Measurements from ENCODE around the gene NAT8. TPM values are rescaled to one million over a fixed set of nuclear protein-coding genes. Genes with fewer than 3 reads are reported as not detected.
"Not testable (repeated sequence)": the region's sequence is repeated elsewhere in the genome, so short reads cannot be mapped to it uniquely, and the experiment has no call there.

The NAT8 gene
- total RNA-seq, 1 donor from 2014 or later = not detected

DNA sequence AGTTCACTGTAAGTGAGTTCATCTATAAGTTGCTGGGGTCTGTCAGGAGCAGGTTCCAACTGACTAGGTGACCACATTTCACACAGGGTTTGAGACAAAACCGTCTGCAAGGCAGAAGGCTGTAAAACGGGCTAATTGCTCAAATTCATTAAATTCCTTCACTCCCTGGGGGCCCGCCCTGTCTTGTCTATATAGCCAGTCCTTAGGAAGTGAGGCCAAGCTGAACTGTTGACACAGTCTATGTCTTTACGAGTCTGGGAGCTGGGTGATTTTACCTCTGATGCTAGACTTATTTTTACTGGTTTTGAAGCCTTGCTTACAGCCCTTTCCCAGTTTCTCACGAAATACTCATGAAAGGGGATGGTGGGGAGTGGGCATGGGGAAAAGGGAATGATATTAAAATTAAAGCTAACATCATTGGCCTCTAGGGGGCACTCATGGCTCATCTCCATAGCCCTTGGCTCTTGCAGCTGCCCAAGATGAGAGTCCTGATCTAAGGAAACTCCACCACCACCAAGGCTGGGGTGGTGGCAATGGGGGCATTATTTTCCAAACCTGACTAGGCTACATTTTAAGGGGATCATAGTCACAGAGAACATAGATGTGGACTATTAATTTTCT lies 37.8 kb upstream of the NAT8 start:
- H3K27me3 ChIP-seq; H3K36me3 ChIP-seq; H3K9me3 ChIP-seq; H3K27ac ChIP-seq; H3K4me3 ChIP-seq; intact Hi-C loops (cut with DNase I); H3K4me1 ChIP-seq; DNase-seq: not testable (repeated sequence)
- ATAC-seq = peak; percentile 68
- TF ChIP-seq, protein P1, sequence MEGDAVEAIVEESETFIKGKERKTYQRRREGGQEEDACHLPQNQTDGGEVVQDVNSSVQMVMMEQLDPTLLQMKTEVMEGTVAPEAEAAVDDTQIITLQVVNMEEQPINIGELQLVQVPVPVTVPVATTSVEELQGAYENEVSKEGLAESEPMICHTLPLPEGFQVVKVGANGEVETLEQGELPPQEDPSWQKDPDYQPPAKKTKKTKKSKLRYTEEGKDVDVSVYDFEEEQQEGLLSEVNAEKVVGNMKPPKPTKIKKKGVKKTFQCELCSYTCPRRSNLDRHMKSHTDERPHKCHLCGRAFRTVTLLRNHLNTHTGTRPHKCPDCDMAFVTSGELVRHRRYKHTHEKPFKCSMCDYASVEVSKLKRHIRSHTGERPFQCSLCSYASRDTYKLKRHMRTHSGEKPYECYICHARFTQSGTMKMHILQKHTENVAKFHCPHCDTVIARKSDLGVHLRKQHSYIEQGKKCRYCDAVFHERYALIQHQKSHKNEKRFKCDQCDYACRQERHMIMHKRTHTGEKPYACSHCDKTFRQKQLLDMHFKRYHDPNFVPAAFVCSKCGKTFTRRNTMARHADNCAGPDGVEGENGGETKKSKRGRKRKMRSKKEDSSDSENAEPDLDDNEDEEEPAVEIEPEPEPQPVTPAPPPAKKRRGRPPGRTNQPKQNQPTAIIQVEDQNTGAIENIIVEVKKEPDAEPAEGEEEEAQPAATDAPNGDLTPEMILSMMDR (IDR thresholded peaks at IDR 0.05) = peak; percentile 57

DNA sequence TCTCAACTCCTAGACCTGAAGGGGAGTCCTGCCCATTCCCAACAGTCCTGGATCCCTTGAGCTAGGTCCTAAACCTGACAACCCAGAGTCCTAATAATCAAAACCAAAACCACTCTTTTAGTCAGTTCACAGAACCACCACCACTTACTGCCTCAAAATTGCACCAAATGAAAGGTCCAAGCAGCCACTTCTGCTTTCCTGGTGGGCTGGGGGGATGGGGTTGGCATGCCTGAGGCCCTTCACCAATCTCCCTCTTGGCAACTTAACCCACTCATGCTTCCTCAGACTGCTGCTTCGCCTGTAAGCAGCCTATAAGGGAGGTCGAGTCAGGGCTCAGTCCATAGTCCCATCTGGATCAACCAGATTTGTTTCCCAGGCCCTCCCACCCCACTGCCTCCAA lies 37.0 kb upstream of the NAT8 start:
- ATAC-seq; H3K4me3 ChIP-seq; H3K4me1 ChIP-seq; H3K27ac ChIP-seq; intact Hi-C loops (cut with DNase I); H3K27me3 ChIP-seq; DNase-seq; H3K36me3 ChIP-seq; H3K9me3 ChIP-seq: not testable (repeated sequence)

DNA sequence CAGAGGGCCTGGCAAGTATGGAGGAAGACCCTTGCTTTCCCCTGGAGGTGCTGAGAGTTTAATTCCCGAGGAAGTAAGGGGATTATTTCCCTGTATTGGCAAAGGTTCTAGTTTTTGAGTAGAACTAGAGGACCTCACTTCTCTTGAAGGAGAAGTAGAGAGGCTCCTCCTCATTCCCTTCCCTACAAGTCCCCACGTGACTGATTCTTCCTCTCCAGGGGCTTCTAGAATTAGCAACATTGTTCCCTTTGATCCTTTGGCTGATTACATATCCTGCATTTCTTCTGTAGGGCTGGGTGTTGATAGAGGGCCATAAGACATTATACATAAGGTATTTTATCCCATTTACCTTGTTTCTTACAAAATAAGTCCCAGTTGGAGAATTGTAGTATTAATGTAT lies 35.8 kb upstream of the NAT8 start:
- H3K4me1 ChIP-seq; H3K27ac ChIP-seq; H3K27me3 ChIP-seq; H3K9me3 ChIP-seq; intact Hi-C loops (cut with DNase I); ATAC-seq; H3K36me3 ChIP-seq; H3K4me3 ChIP-seq; DNase-seq: not testable (repeated sequence)

DNA sequence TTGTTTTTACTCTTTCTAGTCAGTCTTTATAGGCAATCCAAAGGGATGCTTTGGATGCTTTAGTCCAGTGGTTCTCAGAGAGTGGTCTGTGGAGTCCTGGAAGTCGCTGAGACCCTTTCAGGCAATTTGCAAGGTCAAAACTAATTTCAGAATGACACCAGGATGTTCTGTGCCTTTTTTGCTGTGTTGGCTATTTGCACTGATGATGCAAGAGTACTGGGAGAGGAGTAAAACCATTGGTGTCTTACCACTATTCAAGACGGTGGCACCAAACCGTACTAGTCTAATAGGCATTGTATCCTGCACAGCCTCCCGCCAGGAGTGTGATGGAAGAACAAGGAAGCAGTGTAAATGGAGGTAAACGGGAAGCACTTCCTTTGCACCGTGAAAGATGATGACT lies 34.0 kb upstream of the NAT8 start:
- ATAC-seq; DNase-seq; intact Hi-C loops (cut with DNase I); H3K9me3 ChIP-seq; H3K27me3 ChIP-seq; H3K36me3 ChIP-seq; H3K4me1 ChIP-seq; H3K4me3 ChIP-seq; H3K27ac ChIP-seq: not testable (repeated sequence)

DNA sequence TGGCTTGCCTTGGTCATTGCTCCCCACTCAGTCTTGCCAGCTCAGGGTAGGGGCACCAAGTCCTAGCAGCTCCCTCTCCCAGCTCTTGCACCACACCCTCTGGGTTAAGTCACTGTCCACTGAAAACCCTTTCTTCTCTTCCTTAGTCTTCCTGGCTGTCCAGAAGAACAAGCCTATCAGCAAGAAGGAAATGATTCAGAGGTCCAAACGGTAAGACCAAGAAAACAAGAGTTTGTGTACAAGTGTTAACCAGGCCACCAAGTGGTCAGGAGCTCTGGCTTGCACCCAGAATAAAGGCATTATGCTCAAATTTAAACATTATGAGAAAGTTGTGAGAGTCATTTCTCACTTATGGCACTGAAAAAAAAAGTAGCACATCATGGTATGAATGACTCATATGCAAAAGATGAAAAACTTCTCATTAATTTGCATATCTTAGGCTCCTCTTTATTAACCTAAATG lies 32.5 kb upstream of the NAT8 start:
- DNase-seq; H3K4me1 ChIP-seq; H3K9me3 ChIP-seq; intact Hi-C loops (cut with DNase I); H3K36me3 ChIP-seq; H3K27ac ChIP-seq; H3K27me3 ChIP-seq; ATAC-seq; H3K4me3 ChIP-seq: not testable (repeated sequence)

DNA sequence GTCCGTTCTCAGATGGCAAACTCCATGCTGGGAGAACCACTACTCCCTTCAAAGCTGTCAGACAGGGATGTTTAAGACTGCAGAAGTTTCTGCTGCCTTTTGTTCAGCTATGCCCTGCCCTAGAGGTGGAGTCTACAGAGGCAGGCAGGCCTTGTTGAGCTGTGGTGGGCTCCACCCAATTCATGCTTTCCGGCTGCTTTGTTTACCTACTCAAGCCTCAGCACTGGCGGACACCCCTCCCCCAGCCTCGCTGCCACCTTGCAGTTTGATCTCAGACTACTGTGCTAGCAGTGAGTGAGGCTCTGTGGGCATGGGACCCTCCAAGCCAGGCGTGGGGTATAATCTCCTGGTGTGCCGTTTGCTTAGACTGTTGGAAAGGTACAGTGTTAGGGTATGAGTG lies 27.8 kb upstream of the NAT8 start:
- intact Hi-C loops (cut with DNase I); H3K4me1 ChIP-seq; DNase-seq; H3K27ac ChIP-seq; ATAC-seq; H3K27me3 ChIP-seq; H3K4me3 ChIP-seq; H3K36me3 ChIP-seq; H3K9me3 ChIP-seq: not testable (repeated sequence)

DNA sequence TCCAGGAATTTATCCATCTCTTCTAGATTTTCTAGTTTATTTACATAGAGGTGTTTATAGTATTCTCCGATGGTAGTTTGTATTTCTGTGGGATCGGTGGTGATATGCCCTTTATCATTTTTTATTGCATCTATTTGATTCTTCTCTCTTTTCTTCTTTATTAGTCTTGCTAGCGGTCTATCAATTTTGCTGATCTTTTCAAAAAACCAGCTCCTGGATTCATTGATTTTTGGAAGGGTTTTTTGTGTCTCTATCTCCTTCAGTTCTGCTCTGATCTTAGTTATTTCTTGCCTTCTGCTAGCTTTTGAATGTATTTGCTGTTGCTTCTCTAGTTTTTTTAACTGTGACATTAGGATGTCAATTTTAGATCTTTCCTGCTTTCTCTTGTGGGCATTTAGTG lies 25.0 kb upstream of the NAT8 start:
- intact Hi-C loops (cut with DNase I); H3K9me3 ChIP-seq; DNase-seq; ATAC-seq; H3K36me3 ChIP-seq; H3K27ac ChIP-seq; H3K27me3 ChIP-seq; H3K4me3 ChIP-seq; H3K4me1 ChIP-seq: not testable (repeated sequence)

DNA sequence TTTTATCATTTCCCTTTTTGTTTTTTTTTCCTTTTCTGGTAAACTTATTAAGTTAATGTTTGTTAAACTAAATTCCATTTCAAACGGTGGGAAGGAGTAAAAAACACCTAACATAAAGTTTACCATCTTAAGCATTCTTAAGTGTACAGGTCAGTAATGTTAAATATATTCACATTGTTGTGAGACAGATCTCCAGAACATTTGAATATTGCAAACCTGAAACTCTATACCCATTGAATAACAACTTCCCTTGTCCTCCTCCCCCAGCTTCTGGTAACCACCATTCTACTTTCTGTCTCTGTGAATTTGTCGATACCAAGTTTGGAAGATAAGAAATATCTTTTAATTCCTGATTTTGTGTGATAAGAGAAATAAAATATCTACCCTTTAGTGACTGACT lies 12.0 kb upstream of the NAT8 start:
- intact Hi-C loops (cut with DNase I) = no loop called here
- TF ChIP-seq, protein P1 (IDR thresholded peaks at IDR 0.05) = no peak
- no peak for ATAC-seq
- Histone ChIP-seq H3K27me3 (no peaks in the 10 kb centered on the region), H3K9me3 (no peaks in the 10 kb centered on the region), H3K27ac (no peak overlapping the region), H3K4me3 (no peak overlapping the region), H3K4me1 (no peaks in the 10 kb centered on the region), H3K36me3 (no peaks in the 10 kb centered on the region)
- no peak for DNase-seq

DNA sequence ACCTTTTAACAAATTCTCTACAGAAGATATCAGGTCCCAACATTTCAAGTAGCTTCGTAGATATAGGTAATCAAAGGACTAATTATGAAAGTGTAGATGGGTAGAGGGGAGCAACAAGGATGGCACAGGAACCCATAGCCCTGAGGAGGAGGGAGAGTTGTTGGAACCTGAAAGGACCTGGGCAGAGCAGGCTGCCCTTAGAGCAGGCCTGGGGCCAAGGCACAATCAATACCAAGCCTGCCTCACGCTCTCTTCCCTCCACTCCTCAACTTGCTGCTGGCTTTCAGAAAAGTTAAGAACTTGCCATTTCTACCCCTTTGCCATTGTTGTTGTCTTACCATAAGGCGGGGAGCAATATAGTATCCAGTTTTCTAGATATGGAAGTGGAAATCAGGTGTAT lies 10.1 kb upstream of the NAT8 start:
- ATAC-seq (no peak), DNase-seq (no peak)
- no peak overlapping the region for H3K27ac ChIP-seq
- no peak overlapping the region for H3K4me3 ChIP-seq
- H3K36me3 ChIP-seq = no peaks in the 10 kb centered on the region
- H3K4me1 ChIP-seq = no peaks in the 10 kb centered on the region
- TF ChIP-seq, protein P1 (IDR thresholded peaks at IDR 0.05) = no peak
- intact Hi-C loops (cut with DNase I) = no loop called here
- H3K9me3 ChIP-seq = no peaks in the 10 kb centered on the region
- H3K27me3 ChIP-seq = no peaks in the 10 kb centered on the region
